Osteoblast (primary cell): ENCODE measurements around the gene TJP2. TPM values are rescaled to one million over a fixed set of nuclear protein-coding genes. Genes with fewer than 3 reads are reported as not detected.

Experiments
- DNase-seq: peaks from one replicate; pipeline ENCODE4 v3.0.0; 2011; ENCODE audit warnings: low spot score, mixed read lengths; ENCODE audit not compliant: insufficient read length; ENCODE audit errors: missing footprints
- H2AFZ ChIP-seq: 2 replicates; pipeline ENCODE4 v1.6.0; 2011; ENCODE audit warnings: mild to moderate bottlenecking, low read length
- H3K27ac ChIP-seq: 2 replicates; pipeline ENCODE4 v1.5.1; 2011; ENCODE audit warnings: mild to moderate bottlenecking, low read depth, low read length, moderate library complexity
- H3K27me3 ChIP-seq: 2 replicates; pipeline ENCODE4 v1.6.0; 2012; ENCODE audit warnings: mild to moderate bottlenecking, control low read depth, inconsistent platforms, low read length, moderate library complexity; ENCODE audit not compliant: insufficient read depth
- H3K36me3 ChIP-seq: 2 replicates; pipeline ENCODE4 v1.5.1; 2011; ENCODE audit warnings: mild to moderate bottlenecking, low read length, control low read depth, moderate library complexity; ENCODE audit not compliant: insufficient read depth
- H3K4me1 ChIP-seq: 2 replicates; pipeline ENCODE4 v1.5.1; 2011; ENCODE audit warnings: mild to moderate bottlenecking, low read length, control low read depth, moderate library complexity; ENCODE audit not compliant: insufficient read depth
- H3K4me2 ChIP-seq: 2 replicates; pipeline ENCODE4 v1.6.0; 2011; ENCODE audit warnings: mild to moderate bottlenecking, low read length; ENCODE audit not compliant: insufficient read depth
- H3K4me3 ChIP-seq: fragments of 200-600 bp; sonication (generic); 3 replicates; pipeline ENCODE4 v1.5.1; 2012; ENCODE audit warnings: mild to moderate bottlenecking, low read length, inconsistent platforms; ENCODE audit not compliant: insufficient read depth
- H3K79me2 ChIP-seq: 2 replicates; pipeline ENCODE4 v1.6.0; 2012; ENCODE audit warnings: mild to moderate bottlenecking, low read length, control low read depth, inconsistent platforms; ENCODE audit not compliant: insufficient read depth
- H3K9me3 ChIP-seq: 2 replicates; pipeline ENCODE4 v1.5.1; 2011; ENCODE audit warnings: low read depth, low read length, control low read depth
- H4K20me1 ChIP-seq: 2 replicates; pipeline ENCODE4 v1.6.0; 2012; ENCODE audit warnings: mild to moderate bottlenecking, low read length, control low read depth; ENCODE audit not compliant: insufficient read depth
- CTCF ChIP-seq: IDR thresholded peaks from 2 replicates; pipeline ENCODE4 v1.5.1; 2011; ENCODE audit warnings: mild to moderate bottlenecking, low read depth, low read length, moderate library complexity; ENCODE audit errors: extremely low read depth
- total RNA-seq: library from RNA; depleted of rRNA; stranded (reverse); fragments of >200 nt; gene quantifications from 2 replicates; pipeline ENCODE4 v1.2.3, GENCODE V29; 2012

The TJP2 gene
- total RNA-seq, 1 donor: 28.6 TPM

GRCh38 chr9:69143291-69143690, 30.8 kb upstream of the TJP2 start:
- H3K9me3 ChIP-seq: no peaks in the 10 kb centered on the region
- TF ChIP-seq CTCF: no peak
- no peak for DNase-seq

GRCh38 chr9:69145144-69145715, 28.8 kb upstream of the TJP2 start:
- no peak overlapping the region for H2AFZ ChIP-seq
- no peak overlapping the region for H3K27ac ChIP-seq
- TF ChIP-seq CTCF: no peak
- peaks cover 9% of the 10 kb centered on the region for H3K4me1 ChIP-seq
- no peaks in the 10 kb centered on the region for H3K9me3 ChIP-seq
- no peaks in the 10 kb centered on the region for H3K36me3 ChIP-seq
- H4K20me1 ChIP-seq: no peaks in the 10 kb centered on the region
- no peak overlapping the region for H3K4me2 ChIP-seq
- H3K79me2 ChIP-seq: no peaks in the 10 kb centered on the region
- no peaks in the 10 kb centered on the region for H3K27me3 ChIP-seq
- no peak overlapping the region for H3K4me3 ChIP-seq
- no peak for DNase-seq

More at GRCh38 chr9:69143291-69143690, 30.8 kb upstream of the TJP2 start:
- Histone ChIP-seq H3K79me2 (no peaks in the 10 kb centered on the region), H3K4me2 (no peak overlapping the region), H4K20me1 (no peaks in the 10 kb centered on the region), H2AFZ (no peak overlapping the region), H3K4me1 (no peaks in the 10 kb centered on the region), H3K4me3 (no peak overlapping the region), H3K36me3 (no peaks in the 10 kb centered on the region), H3K27ac (no peak overlapping the region), H3K27me3 (no peaks in the 10 kb centered on the region)

- no peaks in the 10 kb centered on the region for H3K36me3 ChIP-seq
- no peaks in the 10 kb centered on the region for H3K79me2 ChIP-seq
- no peak for DNase-seq
- H3K4me2 ChIP-seq: no peak overlapping the region
- no peaks in the 10 kb centered on the region for H4K20me1 ChIP-seq
- peaks cover 9% of the 10 kb centered on the region for H3K4me1 ChIP-seq
- TF ChIP-seq CTCF: no peak
- no peak overlapping the region for H3K27ac ChIP-seq
- no peaks in the 10 kb centered on the region for H3K27me3 ChIP-seq
- H2AFZ ChIP-seq: no peak overlapping the region
- H3K4me3 ChIP-seq: no peak overlapping the region
- no peaks in the 10 kb centered on the region for H3K9me3 ChIP-seq
These were observed 26.8 kb upstream of the TJP2 start for GRCh38 chr9:69147041-69147834.

- H3K4me3 ChIP-seq: peak overlapping the region; percentile 61
- peak; percentile 84 for DNase-seq
- H3K9me3 ChIP-seq: no peaks in the 10 kb centered on the region
- peak; percentile 65 for TF ChIP-seq CTCF
- no peaks in the 10 kb centered on the region for H3K36me3 ChIP-seq
- H3K27ac ChIP-seq: peak overlapping the region; percentile 66
- H3K27me3 ChIP-seq: no peaks in the 10 kb centered on the region
- no peaks in the 10 kb centered on the region for H4K20me1 ChIP-seq
- peak overlapping the region; percentile 86 for H3K4me2 ChIP-seq
- H3K4me1 ChIP-seq: peaks cover 9% of the 10 kb centered on the region
- H2AFZ ChIP-seq: peak overlapping the region; percentile 93
- no peaks in the 10 kb centered on the region for H3K79me2 ChIP-seq
These were observed 24.7 kb upstream of the TJP2 start for GRCh38 chr9:69149321-69149807.
